K562 (cell line): ENCODE results near the gene IL18RAP. TPM values are rescaled to one million over a fixed set of nuclear protein-coding genes. Genes with fewer than 3 reads are reported as not detected.

Experiments used
- ATAC-seq: fragments of 200-7000 bp; cut with Tn5 transposase; 3 replicates; pipeline ENCODE4 v1.9.1; 2020; ENCODE audit warnings: moderate library complexity
- BruUV-seq: library from RNA; stranded (reverse); fragments of 400-500 nt; replicated peaks from 2 replicates; lab custom pipeline; 2021; lab: Mats Ljungman, UMichigan
- CTCF ChIA-PET: fragments of 300-600 bp; formaldehyde crosslinking; extraction: SDS; loops from one replicate; lab custom pipeline; 2021; ENCODE audit warnings: low intra/inter-chr PET ratio; lab: Yijun Ruan, JAX
- POLR2A ChIA-PET: fragments of 300-600, 350-650 bp; sonication (Branson Sonifier 250); formaldehyde crosslinking; extraction: SDS; loops from one replicate; lab custom pipeline; 2021; ENCODE audit warnings: antibody characterized with exemption, inconsistent platforms; lab: Yijun Ruan, JAX
- DNase-seq, 4 experiments: peaks; one replicate each; pipeline versions ENCODE4 v3.0.0 to v3.0.0-alpha.2; 2011 to 2018; ENCODE audit warnings: low spot score in 3 of 4, mixed read lengths in 3 of 4; ENCODE audit errors: extremely low read depth in 1 of 4
- FAIRE-seq: peaks from 2 replicates; lab custom pipeline; 2011; peaks lifted over from hg19 to GRCh38; lab: Jason Lieb, UNC
- H2AFZ ChIP-seq: 2 replicates; pipeline ENCODE4 v1.6.0; 2011; ENCODE audit warnings: low read depth, low read length, control low read depth, inconsistent platforms
- H3K27ac ChIP-seq: fragments of 200-600 bp; 3 replicates; pipeline ENCODE4 v1.8.0; 2011; ENCODE audit warnings: low read depth, mild to moderate bottlenecking, control low read depth, inconsistent platforms, low read length, moderate library complexity, mixed read lengths; ENCODE audit errors: extremely low read depth
- H3K27me3 ChIP-seq, 2 experiments: fragments of 300-600 bp in 1 of 2; 2 replicates in 1 of 2; 3 replicates in 1 of 2; pipeline versions ENCODE4 v1.6.0 to v1.8.0; 2011; ENCODE audit warnings: inconsistent platforms in 2 of 2, low read length in 2 of 2, mild to moderate bottlenecking in 1 of 2, mixed read lengths in 1 of 2, moderate library complexity in 1 of 2; ENCODE audit not compliant: control insufficient read depth in 2 of 2, insufficient read depth in 2 of 2
- H3K36me3 ChIP-seq: fragments of 300-600 bp; 3 replicates; pipeline ENCODE4 v1.8.0; 2011; ENCODE audit warnings: mild to moderate bottlenecking, low read length, inconsistent platforms; ENCODE audit not compliant: control insufficient read depth, insufficient read depth
- H3K4me1 ChIP-seq, 2 experiments: fragments of 200-600 bp in 1 of 2; replicated peaks in 1 of 2; 2 replicates in 1 of 2; 3 replicates in 1 of 2; pipeline versions ENCODE4 v1.5.1 to v1.8.0; 2011; ENCODE audit warnings: inconsistent platforms in 2 of 2, low read length in 2 of 2, mild to moderate bottlenecking in 1 of 2, mixed read lengths in 1 of 2, moderate library complexity in 1 of 2; ENCODE audit not compliant: control insufficient read depth in 2 of 2, insufficient read depth in 2 of 2
- H3K4me2 ChIP-seq: 2 replicates; pipeline ENCODE4 v1.6.1; 2011; ENCODE audit warnings: low read length, control low read depth, inconsistent platforms, mixed read lengths; ENCODE audit not compliant: insufficient read depth
- H3K4me3 ChIP-seq: fragments of 200-600 bp; sonication (generic), shearing (Covaris generic); 2 replicates; pipeline ENCODE4 v1.5.1; 2016; ENCODE audit warnings: control low read depth, inconsistent platforms
- H3K79me2 ChIP-seq: fragments of 200-600 bp; 3 replicates; pipeline ENCODE4 v1.8.0; 2011; ENCODE audit warnings: low read length, inconsistent platforms; ENCODE audit not compliant: control insufficient read depth, insufficient read depth
- H3K9ac ChIP-seq, 2 experiments: 2 replicates each; pipeline versions ENCODE4 v1.6.0 to v1.6.1; 2011; ENCODE audit warnings: low read depth in 2 of 2, low read length in 2 of 2, control low read depth in 1 of 2, inconsistent platforms in 1 of 2, mild to moderate bottlenecking in 1 of 2, mixed read lengths in 1 of 2; ENCODE audit not compliant: insufficient read depth in 1 of 2
- H3K9me1 ChIP-seq: one replicate; pipeline ENCODE4 v1.6.0; 2011; ENCODE audit warnings: inconsistent platforms, mild to moderate bottlenecking, low read length, moderate library complexity; ENCODE audit not compliant: control insufficient read depth, insufficient read depth
- H3K9me3 ChIP-seq: replicated peaks from 2 replicates; pipeline ENCODE4 v1.5.1; 2011; ENCODE audit warnings: low read depth, low read length, inconsistent platforms; ENCODE audit not compliant: control insufficient read depth, insufficient read depth
- H4K20me1 ChIP-seq: replicated peaks from 2 replicates; pipeline ENCODE4 v1.6.1; 2011; ENCODE audit warnings: low read length, inconsistent platforms, mixed read lengths; ENCODE audit not compliant: control insufficient read depth, insufficient read depth
- CEBPG ChIP-seq, 3 experiments: fragments of 200-800 bp in 1 of 3; sonication (Bioruptor generic) in 1 of 3; sonication (generic) in 1 of 3; formaldehyde crosslinking in 1 of 3; IDR thresholded peaks in 2 of 3; conservative IDR thresholded peaks in 1 of 3; 2 replicates each; pipeline versions ENCODE4 v1.6.1 to v1.8.0; 2016 to 2022; ENCODE audit warnings: missing compliant biosample characterization in 2 of 3, missing genetic modification characterization in 2 of 3, mild to moderate bottlenecking in 1 of 3, missing genetic modification reagents in 1 of 3
- CTBP1 ChIP-seq: fragments of 450-650 bp; IDR thresholded peaks from 2 replicates; pipeline ENCODE4 v1.6.1; 2016; ENCODE audit warnings: borderline replicate concordance
- TEAD4 ChIP-seq, 2 experiments: sonication (generic) in 1 of 2; formaldehyde crosslinking in 1 of 2; IDR thresholded peaks; 2 replicates each; pipeline versions ENCODE4 v1.6.1 to v1.8.0; 2012 to 2022; ENCODE audit warnings: borderline replicate concordance in 1 of 2, inconsistent platforms in 1 of 2, low read length in 1 of 2, mild to moderate bottlenecking in 1 of 2, missing genetic modification reagents in 1 of 2
- WGBS: fragments of 100-300 bp; shearing (Covaris generic); methylation state at CpG from one replicate; pipeline ENCODE4 v1.1.6; 2016; ENCODE audit warnings: low coverage, mixed read lengths; ENCODE audit not compliant: insufficient coverage; ENCODE audit errors: missing lambda C conversion rate; 5-methylcytosine and 5-hydroxymethylcytosine counted together
- in situ Hi-C: fragments of 300-500 bp; cut with MboI; formaldehyde crosslinking; loops from 4 replicates; pipeline ENCODE4 v1.15.0; 2018; ENCODE audit warnings: inconsistent platforms, mixed read lengths
- intact Hi-C: fragments of 100-400 bp; cut with micrococcal nuclease; formaldehyde crosslinking; loops from 2 replicates; pipeline ENCODE4 v1.14.2; 2022
- polyA plus RNA-seq, 8 experiments: library from polyadenylated mRNA; depleted of rRNA in 4 of 8; stranded (reverse) in 5 of 8; unstranded in 3 of 8; fragments of >200 nt; fragmentation: Nextera tagmentation in 2 of 8; fragmentation: Illumina TruSeq in 1 of 8; extraction: Ambion mirVana in 2 of 8; extraction: Trizol in 1 of 8; gene quantifications; 2 replicates each; pipeline versions ENCODE4 v1.2.1 to v1.2.3, GENCODE V29; 2011 to 2014; ENCODE audit warnings: inconsistent platforms in 1 of 8, missing spikeins in 1 of 8
- total RNA-seq, 7 experiments: library from RNA; depleted of rRNA in 6 of 7; stranded (reverse); fragments of >200 nt in 6 of 7; fragmentation: Illumina TruSeq in 2 of 7; extraction: Trizol in 2 of 7; gene quantifications; 2 replicates each; pipeline versions ENCODE4 v1.2.1 to v1.2.3, GENCODE V29; 2011 to 2021; ENCODE audit warnings: low replicate concordance in 1 of 7

Gene IL18RAP
- total and polyA plus RNA-seq, 9 of the 15 experiments (the other 6 are each of a cell fraction or from before 2014, with no cell fraction given), result 1.1 to 20.5 (median 5.8) TPM

DNA sequence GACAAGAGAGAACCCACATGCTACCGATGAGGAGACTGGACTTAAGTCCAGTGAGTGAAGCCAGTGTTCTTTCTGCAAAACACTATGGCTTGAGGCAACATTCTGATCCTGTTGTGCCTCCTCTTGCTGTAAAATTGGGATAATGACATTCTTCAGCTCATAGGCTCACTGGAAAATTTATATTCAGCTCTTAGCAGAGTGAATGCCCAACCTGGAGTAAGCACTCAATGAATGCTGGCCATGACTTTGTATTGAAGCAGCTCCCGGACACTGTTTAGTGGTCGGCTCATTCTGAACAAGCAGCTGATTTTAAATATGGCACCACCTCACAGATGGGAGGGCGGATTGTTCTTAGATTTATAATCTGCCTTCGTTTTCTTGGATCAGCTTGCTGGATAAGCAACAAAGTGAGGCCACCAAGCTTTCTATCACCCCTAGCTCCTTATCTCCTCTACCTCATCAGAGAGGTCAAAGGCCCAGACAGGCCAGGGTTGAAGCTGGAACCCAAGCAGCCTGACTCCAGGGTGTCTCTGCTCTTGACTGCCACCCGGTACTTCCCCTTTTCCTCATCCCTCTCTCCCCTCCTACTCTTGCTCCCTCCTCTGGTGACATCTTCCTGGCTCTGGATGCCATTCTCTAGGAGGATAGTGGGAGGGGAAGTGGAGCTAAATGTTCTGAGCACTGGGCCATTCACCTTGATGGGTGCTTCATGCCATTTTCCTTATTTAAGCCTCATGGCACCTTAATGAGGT, 61.5 kb downstream of the IL18RAP start (continued):
- peak; percentile 33; the same call in 1 of the 2 replicates for TF ChIP-seq CTBP1

DNA sequence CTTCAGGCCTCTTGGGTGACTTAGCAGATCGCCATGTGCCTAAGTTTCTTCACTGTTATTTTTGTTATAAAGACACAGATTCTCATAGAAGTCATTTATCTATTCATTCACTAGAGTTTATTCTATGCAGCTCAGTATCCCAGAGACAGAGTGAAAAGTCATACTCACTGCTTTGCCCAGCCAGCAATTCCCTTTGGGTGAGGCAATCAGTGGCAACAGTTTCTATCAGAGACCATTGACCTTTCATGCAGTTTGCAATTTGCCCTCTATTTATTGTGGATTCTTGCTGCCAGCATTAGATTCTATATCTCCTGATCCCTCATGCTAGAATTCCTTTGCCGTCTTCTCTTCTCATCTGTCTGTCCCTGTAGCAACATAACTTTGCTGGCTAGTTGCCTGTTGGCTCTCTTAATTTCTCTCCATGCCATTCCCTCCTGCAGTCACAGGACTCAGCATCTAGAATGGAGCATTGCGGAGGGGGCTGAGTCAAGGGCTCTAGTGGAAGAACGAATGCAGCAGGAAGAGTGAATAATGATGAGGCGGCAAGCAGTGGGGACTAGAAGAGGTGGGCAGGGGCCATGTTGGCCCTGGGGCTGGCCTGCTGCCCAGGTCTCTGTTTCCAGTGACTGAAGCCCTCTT, 62.3 kb downstream of the IL18RAP start:
- H4K20me1 ChIP-seq, result no peaks in the 10 kb centered on the region
- no peak overlapping the region for H3K4me2 ChIP-seq
- intact Hi-C loops, result no loop called here
- H2AFZ ChIP-seq, result no peak overlapping the region
- no peak; the same call in 2 of the 3 replicates for ATAC-seq
- H3K4me3 ChIP-seq, result no peak overlapping the region
- H3K27me3 ChIP-seq, result peaks cover 3 to 25% of the 10 kb centered on the region in 2 experiments
- 8% methylated on average over 5 of the region's 5 CpGs for WGBS
- POLR2A ChIA-PET, result interaction anchor here (0.7 kb wide), 1 partner anchor 18 kb away, joined by 3 read pairs; no protein-coding TSS in a partner anchor
- FAIRE-seq, result no peak
- no peaks in the 10 kb centered on the region for H3K79me2 ChIP-seq
- no TSS peak for BruUV-seq
- H3K27ac ChIP-seq, result no peak overlapping the region
- TF ChIP-seq TEAD4 (IDR thresholded peaks at IDR 0.05; ENCODE audit: low read length), result no peak
- TF ChIP-seq TEAD4 (CRISPR knock-in tag; IDR thresholded peaks at IDR 0.05; ENCODE audit: borderline replicate concordance), result no peak
- TF ChIP-seq CEBPG (CRISPR knock-in tag; IDR thresholded peaks at IDR 0.05), result no peak
- peak; percentile 12 to 81; a peak in 2 of 4 replicates for TF ChIP-seq CEBPG (tag; conservative IDR thresholded peaks at IDR 0.05 in 1 of 2, IDR thresholded peaks at IDR 0.05 in 1 of 2)
- no peaks in the 10 kb centered on the region; a peak in 2 of 5 replicates for H3K4me1 ChIP-seq
- H3K36me3 ChIP-seq, result no peaks in the 10 kb centered on the region
- DNase-seq, result no peak
- no peaks in the 10 kb centered on the region for H3K9me3 ChIP-seq
- in situ Hi-C loops, result no loop called here
- CTCF ChIA-PET, result no interaction called here
- H3K9me1 ChIP-seq, result no peaks in the 10 kb centered on the region
- no peak overlapping the region for H3K9ac ChIP-seq
